Suprapubic skin (tissue), 4 donors: ENCODE results near the gene TRMT11.

ENCODE experiments used
- EP300 ChIP-seq: sonication (generic); formaldehyde crosslinking; IDR thresholded peaks from one replicate; pipeline ENCODE4 v1.6.1; 2017; ENCODE audit warnings: antibody characterized with exemption
- POLR2A ChIP-seq, 2 donors: fragments of 450-650 bp; IDR thresholded peaks; one replicate each; pipeline ENCODE4 v1.6.1; 2017; ENCODE audit warnings: antibody characterized with exemption in 2 of 2, mild to moderate bottlenecking in 2 of 2, moderate library complexity in 2 of 2
- POLR2AphosphoS5 ChIP-seq, 3 donors: sonication (generic); formaldehyde crosslinking; IDR thresholded peaks; one replicate each; pipeline ENCODE4 v1.6.1; 2017; ENCODE audit warnings: antibody characterized with exemption in 3 of 3
- TF ChIP-seq, protein P1 (sequence below), 2 donors: fragments of 200-600 bp in 1 of 2; fragments of 450-650 bp in 1 of 2; sonication (generic) in 1 of 2; IDR thresholded peaks; one replicate each; pipeline ENCODE4 v1.5.1; 2016 to 2019; ENCODE audit warnings: antibody characterized with exemption in 2 of 2, mild to moderate bottlenecking in 1 of 2, moderate library complexity in 1 of 2

DNA sequence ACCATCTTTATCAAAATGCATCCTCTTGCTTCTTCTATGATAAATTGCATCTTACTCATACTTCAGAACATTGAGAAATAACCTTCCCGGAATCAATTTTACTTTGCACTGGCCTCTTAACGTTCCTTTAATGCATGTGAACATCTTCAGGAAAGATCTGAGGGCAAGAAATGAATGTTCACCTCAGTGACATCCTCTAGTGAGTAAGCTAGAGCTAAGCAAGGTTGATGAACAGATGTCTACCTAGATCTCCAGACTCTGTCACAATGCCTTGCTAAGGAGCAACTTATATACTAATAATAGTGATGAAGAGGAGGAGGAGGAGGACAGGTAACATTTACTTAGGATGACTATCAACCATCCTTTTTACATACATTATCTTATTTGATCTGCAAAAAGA is 46.5 kb upstream of the TRMT11 start:
- TF ChIP-seq, protein P1, sequence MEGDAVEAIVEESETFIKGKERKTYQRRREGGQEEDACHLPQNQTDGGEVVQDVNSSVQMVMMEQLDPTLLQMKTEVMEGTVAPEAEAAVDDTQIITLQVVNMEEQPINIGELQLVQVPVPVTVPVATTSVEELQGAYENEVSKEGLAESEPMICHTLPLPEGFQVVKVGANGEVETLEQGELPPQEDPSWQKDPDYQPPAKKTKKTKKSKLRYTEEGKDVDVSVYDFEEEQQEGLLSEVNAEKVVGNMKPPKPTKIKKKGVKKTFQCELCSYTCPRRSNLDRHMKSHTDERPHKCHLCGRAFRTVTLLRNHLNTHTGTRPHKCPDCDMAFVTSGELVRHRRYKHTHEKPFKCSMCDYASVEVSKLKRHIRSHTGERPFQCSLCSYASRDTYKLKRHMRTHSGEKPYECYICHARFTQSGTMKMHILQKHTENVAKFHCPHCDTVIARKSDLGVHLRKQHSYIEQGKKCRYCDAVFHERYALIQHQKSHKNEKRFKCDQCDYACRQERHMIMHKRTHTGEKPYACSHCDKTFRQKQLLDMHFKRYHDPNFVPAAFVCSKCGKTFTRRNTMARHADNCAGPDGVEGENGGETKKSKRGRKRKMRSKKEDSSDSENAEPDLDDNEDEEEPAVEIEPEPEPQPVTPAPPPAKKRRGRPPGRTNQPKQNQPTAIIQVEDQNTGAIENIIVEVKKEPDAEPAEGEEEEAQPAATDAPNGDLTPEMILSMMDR (IDR thresholded peaks at IDR 0.05), result no peak
- TF ChIP-seq POLR2A (IDR thresholded peaks at IDR 0.05) (no peak), POLR2AphosphoS5 (IDR thresholded peaks at IDR 0.05) (no peak), EP300 (no peak)
